K562 (cell line): ENCODE results near the gene CUL9. TPM values are rescaled to one million over a fixed set of nuclear protein-coding genes. Genes with fewer than 3 reads are reported as not detected.

Source experiments
- ATAC-seq: fragments of 200-7000 bp; cut with Tn5 transposase; 3 replicates; pipeline ENCODE4 v1.9.1; 2020; ENCODE audit warnings: moderate library complexity
- BruUV-seq: library from RNA; stranded (reverse); fragments of 400-500 nt; replicated peaks from 2 replicates; lab custom pipeline; 2021; lab: Mats Ljungman, UMichigan
- CTCF ChIA-PET: fragments of 300-600 bp; formaldehyde crosslinking; extraction: SDS; loops from one replicate; lab custom pipeline; 2021; ENCODE audit warnings: low intra/inter-chr PET ratio; lab: Yijun Ruan, JAX
- POLR2A ChIA-PET: fragments of 300-600, 350-650 bp; sonication (Branson Sonifier 250); formaldehyde crosslinking; extraction: SDS; loops from one replicate; lab custom pipeline; 2021; ENCODE audit warnings: antibody characterized with exemption, inconsistent platforms; lab: Yijun Ruan, JAX
- DNase-seq, 4 experiments: peaks; one replicate each; pipeline versions ENCODE4 v3.0.0 to v3.0.0-alpha.2; 2011 to 2018; ENCODE audit warnings: low spot score in 3 of 4, mixed read lengths in 3 of 4; ENCODE audit errors: extremely low read depth in 1 of 4
- FAIRE-seq: peaks from 2 replicates; lab custom pipeline; 2011; peaks lifted over from hg19 to GRCh38; lab: Jason Lieb, UNC
- H2AFZ ChIP-seq: 2 replicates; pipeline ENCODE4 v1.6.0; 2011; ENCODE audit warnings: low read depth, low read length, control low read depth, inconsistent platforms
- H3K27ac ChIP-seq: fragments of 200-600 bp; 3 replicates; pipeline ENCODE4 v1.8.0; 2011; ENCODE audit warnings: low read depth, mild to moderate bottlenecking, control low read depth, inconsistent platforms, low read length, moderate library complexity, mixed read lengths; ENCODE audit errors: extremely low read depth
- H3K27me3 ChIP-seq, 2 experiments: fragments of 300-600 bp in 1 of 2; 2 replicates in 1 of 2; 3 replicates in 1 of 2; pipeline versions ENCODE4 v1.6.0 to v1.8.0; 2011; ENCODE audit warnings: inconsistent platforms in 2 of 2, low read length in 2 of 2, mild to moderate bottlenecking in 1 of 2, mixed read lengths in 1 of 2, moderate library complexity in 1 of 2; ENCODE audit not compliant: control insufficient read depth in 2 of 2, insufficient read depth in 2 of 2
- H3K36me3 ChIP-seq: fragments of 300-600 bp; 3 replicates; pipeline ENCODE4 v1.8.0; 2011; ENCODE audit warnings: mild to moderate bottlenecking, low read length, inconsistent platforms; ENCODE audit not compliant: control insufficient read depth, insufficient read depth
- H3K4me1 ChIP-seq, 2 experiments: fragments of 200-600 bp in 1 of 2; replicated peaks in 1 of 2; 2 replicates in 1 of 2; 3 replicates in 1 of 2; pipeline versions ENCODE4 v1.5.1 to v1.8.0; 2011; ENCODE audit warnings: inconsistent platforms in 2 of 2, low read length in 2 of 2, mild to moderate bottlenecking in 1 of 2, mixed read lengths in 1 of 2, moderate library complexity in 1 of 2; ENCODE audit not compliant: control insufficient read depth in 2 of 2, insufficient read depth in 2 of 2
- H3K4me2 ChIP-seq: 2 replicates; pipeline ENCODE4 v1.6.1; 2011; ENCODE audit warnings: low read length, control low read depth, inconsistent platforms, mixed read lengths; ENCODE audit not compliant: insufficient read depth
- H3K4me3 ChIP-seq: fragments of 200-600 bp; sonication (generic), shearing (Covaris generic); 2 replicates; pipeline ENCODE4 v1.5.1; 2016; ENCODE audit warnings: control low read depth, inconsistent platforms
- H3K79me2 ChIP-seq: fragments of 200-600 bp; 3 replicates; pipeline ENCODE4 v1.8.0; 2011; ENCODE audit warnings: low read length, inconsistent platforms; ENCODE audit not compliant: control insufficient read depth, insufficient read depth
- H3K9ac ChIP-seq, 2 experiments: 2 replicates each; pipeline versions ENCODE4 v1.6.0 to v1.6.1; 2011; ENCODE audit warnings: low read depth in 2 of 2, low read length in 2 of 2, control low read depth in 1 of 2, inconsistent platforms in 1 of 2, mild to moderate bottlenecking in 1 of 2, mixed read lengths in 1 of 2; ENCODE audit not compliant: insufficient read depth in 1 of 2
- H3K9me1 ChIP-seq: one replicate; pipeline ENCODE4 v1.6.0; 2011; ENCODE audit warnings: inconsistent platforms, mild to moderate bottlenecking, low read length, moderate library complexity; ENCODE audit not compliant: control insufficient read depth, insufficient read depth
- H3K9me3 ChIP-seq: replicated peaks from 2 replicates; pipeline ENCODE4 v1.5.1; 2011; ENCODE audit warnings: low read depth, low read length, inconsistent platforms; ENCODE audit not compliant: control insufficient read depth, insufficient read depth
- H4K20me1 ChIP-seq: replicated peaks from 2 replicates; pipeline ENCODE4 v1.6.1; 2011; ENCODE audit warnings: low read length, inconsistent platforms, mixed read lengths; ENCODE audit not compliant: control insufficient read depth, insufficient read depth
- ATF3 ChIP-seq, 2 experiments: fragments of 450-650 bp in 1 of 2; sonication (generic) in 1 of 2; formaldehyde crosslinking in 1 of 2; IDR thresholded peaks in 1 of 2; conservative IDR thresholded peaks in 1 of 2; 2 replicates each; pipeline versions ENCODE4 v1.6.1 to v1.8.1; 2016 to 2023; ENCODE audit warnings: mild to moderate bottlenecking in 2 of 2, moderate library complexity in 2 of 2, inconsistent platforms in 1 of 2, missing genetic modification reagents in 1 of 2
- BCOR ChIP-seq: fragments of 450-650 bp; IDR thresholded peaks from 2 replicates; pipeline ENCODE4 v1.6.1; 2016
- CHD4 ChIP-seq: fragments of 200-600 bp; sonication (generic); IDR thresholded peaks from 3 replicates; pipeline ENCODE4 v1.6.1; 2012; ENCODE audit warnings: low read depth, mild to moderate bottlenecking, mixed read lengths, low read length, inconsistent platforms; ENCODE audit not compliant: insufficient read depth, insufficient replicate concordance, poor library complexity, severe bottlenecking
- E2F8 ChIP-seq: fragments of 450-650 bp; IDR thresholded peaks from 2 replicates; pipeline ENCODE4 v1.7.1; 2018; ENCODE audit warnings: mild to moderate bottlenecking, low read depth; ENCODE audit not compliant: partially characterized antibody
- ELF4 ChIP-seq: fragments of 450-650 bp; formaldehyde crosslinking; IDR thresholded peaks from 2 replicates; pipeline ENCODE4 v1.4.0; 2022; ENCODE audit warnings: missing genetic modification characterization
- ESRRA ChIP-seq: fragments of 450-650 bp; IDR thresholded peaks from 2 replicates; pipeline ENCODE4 v1.6.1; 2014; ENCODE audit warnings: low read depth, mild to moderate bottlenecking, moderate library complexity, borderline replicate concordance
- HDAC2 ChIP-seq: fragments of 450-650 bp; IDR thresholded peaks from 2 replicates; pipeline ENCODE4 v1.6.1; 2016; ENCODE audit warnings: mild to moderate bottlenecking
- KDM1A ChIP-seq, 2 experiments: fragments of 450-650 bp; IDR thresholded peaks; 2 replicates each; pipeline ENCODE4 v1.6.1; 2016; ENCODE audit warnings: mild to moderate bottlenecking in 2 of 2
- MTA1 ChIP-seq: fragments of 450-650 bp; IDR thresholded peaks from 2 replicates; pipeline ENCODE4 v1.6.1; 2017; ENCODE audit warnings: borderline replicate concordance
- RBM25 ChIP-seq: fragments of 200-400 bp; formaldehyde crosslinking; IDR thresholded peaks from 2 replicates; pipeline ENCODE4 v1.6.1; 2018; ENCODE audit warnings: low read length, low read depth, moderate library complexity; ENCODE audit not compliant: severe bottlenecking
- RCOR1 ChIP-seq, 2 experiments: IDR thresholded peaks; 2 replicates each; pipeline ENCODE4 v1.6.1; 2012; ENCODE audit warnings: low read depth in 2 of 2, low read length in 2 of 2, borderline replicate concordance in 1 of 2, improper control_type of control experiment in 1 of 2
- SMARCA4 ChIP-seq: fragments of 450-650 bp; IDR thresholded peaks from 2 replicates; pipeline ENCODE4 v1.6.1; 2016
- TAF15 ChIP-seq: fragments of 200-400 bp; formaldehyde crosslinking; IDR thresholded peaks from 2 replicates; pipeline ENCODE4 v1.6.1; 2017; ENCODE audit warnings: mild to moderate bottlenecking, low read depth, low read length, moderate library complexity
- ZBTB5 ChIP-seq: fragments of 450-650 bp; IDR thresholded peaks from 2 replicates; pipeline ENCODE4 v1.6.1; 2017; ENCODE audit warnings: antibody characterized with exemption
- ZC3H4 ChIP-seq: sonication (generic); formaldehyde crosslinking; IDR thresholded peaks from 2 replicates; pipeline ENCODE4 v1.9.0; 2021; ENCODE audit warnings: missing genetic modification reagents, borderline replicate concordance
- ZNF57 ChIP-seq: fragments of 450-650 bp; formaldehyde crosslinking; IDR thresholded peaks from 2 replicates; pipeline ENCODE4 v1.4.0; 2020; ENCODE audit warnings: mild to moderate bottlenecking, moderate library complexity
- WGBS: fragments of 100-300 bp; shearing (Covaris generic); methylation state at CpG from one replicate; pipeline ENCODE4 v1.1.6; 2016; ENCODE audit warnings: low coverage, mixed read lengths; ENCODE audit not compliant: insufficient coverage; ENCODE audit errors: missing lambda C conversion rate; 5-methylcytosine and 5-hydroxymethylcytosine counted together
- in situ Hi-C: fragments of 300-500 bp; cut with MboI; formaldehyde crosslinking; loops from 4 replicates; pipeline ENCODE4 v1.15.0; 2018; ENCODE audit warnings: inconsistent platforms, mixed read lengths
- intact Hi-C: fragments of 100-400 bp; cut with micrococcal nuclease; formaldehyde crosslinking; loops from 2 replicates; pipeline ENCODE4 v1.14.2; 2022
- polyA plus RNA-seq, 8 experiments: library from polyadenylated mRNA; depleted of rRNA in 4 of 8; stranded (reverse) in 5 of 8; unstranded in 3 of 8; fragments of >200 nt; fragmentation: Nextera tagmentation in 2 of 8; fragmentation: Illumina TruSeq in 1 of 8; extraction: Ambion mirVana in 2 of 8; extraction: Trizol in 1 of 8; gene quantifications; 2 replicates each; pipeline versions ENCODE4 v1.2.1 to v1.2.3, GENCODE V29; 2011 to 2014; ENCODE audit warnings: inconsistent platforms in 1 of 8, missing spikeins in 1 of 8
- total RNA-seq, 7 experiments: library from RNA; depleted of rRNA in 6 of 7; stranded (reverse); fragments of >200 nt in 6 of 7; fragmentation: Illumina TruSeq in 2 of 7; extraction: Trizol in 2 of 7; gene quantifications; 2 replicates each; pipeline versions ENCODE4 v1.2.1 to v1.2.3, GENCODE V29; 2011 to 2021; ENCODE audit warnings: low replicate concordance in 1 of 7

CUL9 gene
- total and polyA plus RNA-seq, 9 of the 15 experiments (the other 6 are each of a cell fraction or from before 2014, with no cell fraction given) = 0.50 to 20.7 (median 6.6) TPM

GRCh38 chr6:43254138-43254817 lies 72.3 kb downstream of the CUL9 start:
- H3K27ac ChIP-seq = no peak overlapping the region
- no peaks in the 10 kb centered on the region for H3K36me3 ChIP-seq
- peaks cover 0 to 10% of the 10 kb centered on the region in 2 experiments; a peak in 2 of 5 replicates for H3K4me1 ChIP-seq
- peaks cover 66 to 86% of the 10 kb centered on the region in 2 experiments for H3K27me3 ChIP-seq
- no peak overlapping the region for H3K4me3 ChIP-seq
- no peak overlapping the region for H3K4me2 ChIP-seq
- H3K79me2 ChIP-seq = no peaks in the 10 kb centered on the region
- DNase-seq (no peak), FAIRE-seq (peak; percentile 32), ATAC-seq (no peak)
- H4K20me1 ChIP-seq = peaks cover 21% of the 10 kb centered on the region
- intact Hi-C loops (no loop called here), in situ Hi-C loops (no loop called here)
- no peak overlapping the region for H2AFZ ChIP-seq
- no peaks in the 10 kb centered on the region for H3K9me1 ChIP-seq
- no TSS peak for BruUV-seq
- POLR2A ChIA-PET = interaction anchor here (0.6 to 1.0 kb wide), 3 partner anchors 11 to 555 kb away, joined by 3 read pairs; no protein-coding TSS in a partner anchor
- H3K9me3 ChIP-seq = no peaks in the 10 kb centered on the region
- TF ChIP-seq E2F8 = no peak
- TF ChIP-seq KDM1A (IDR thresholded peaks at IDR 0.05) = peak; percentile 57 to 80
- peak; percentile 75 for TF ChIP-seq BCOR
- TF ChIP-seq CHD4 = peak; percentile 53
- TF ChIP-seq HDAC2 = peak; percentile 22; the same call in 1 of the 2 replicates
- no peak for TF ChIP-seq ZC3H4 (CRISPR knock-in tag)
- TF ChIP-seq RCOR1 (IDR thresholded peaks at IDR 0.05; ENCODE audit: borderline replicate concordance in 1 of 2, low read depth in 2 of 2, low read length in 2 of 2) = 0 out of 4 replicates have a peak, but pooled peaks of 1 of the 2 experiments have one; percentile 18
- peak; percentile 77 for TF ChIP-seq RBM25
- no peak for TF ChIP-seq MTA1
- TF ChIP-seq ZBTB5 = no peak
- TF ChIP-seq SMARCA4 = no peak
- TF ChIP-seq ATF3 (IDR thresholded peaks at IDR 0.05) = peak; percentile 28; the same call in 1 of the 2 replicates
- no peak for TF ChIP-seq ATF3 (CRISPR knock-in tag; conservative IDR thresholded peaks at IDR 0.05)
- no peak for TF ChIP-seq ELF4 (CRISPR knock-in tag)
- peak; percentile 87 for TF ChIP-seq ESRRA
- no peak for TF ChIP-seq TAF15
- no peak for TF ChIP-seq ZNF57 (CRISPR knock-in tag)
- CTCF ChIA-PET = no interaction called here
- 12% methylated on average over 15 of the region's 15 CpGs for WGBS
- H3K9ac ChIP-seq = 0 out of 4 replicates have a peak overlapping the region, but pooled peaks of 1 of the 2 experiments have one; percentile 37
